WTC11 (cell line): ENCODE measurements around the gene LCN12. TPM values are rescaled to one million over a fixed set of nuclear protein-coding genes. Genes with fewer than 3 reads are reported as not detected.

Experiments used
- ATAC-seq: fragments of 200-7000 bp; cut with Tn5 transposase; 2 replicates; pipeline ENCODE4 v1.10.0; 2021; ENCODE audit warnings: mild to moderate bottlenecking, moderate library complexity
- CTCF ChIA-PET: fragments of 300-600 bp; sonication (Branson Sonifier 250); formaldehyde crosslinking; loops from one replicate; lab custom pipeline; 2021; ENCODE audit warnings: antibody characterized with exemption; lab: Charles Lee
- POLR2A ChIA-PET: fragments of 350-600 bp; sonication (Branson Sonifier 250); formaldehyde crosslinking; loops from one replicate; lab custom pipeline; 2021; ENCODE audit warnings: antibody characterized with exemption; lab: Charles Lee
- DNase-seq: peaks from one replicate; pipeline ENCODE4 v3.0.0; 2021; ENCODE audit warnings: low spot score
- H3K27ac Mint-ChIP-seq: 2 replicates; pipeline ENCODE4 v1.8.0; 2021; ENCODE audit warnings: mixed read lengths
- H3K27me3 Mint-ChIP-seq: 2 replicates; pipeline ENCODE4 v1.8.0; 2021; ENCODE audit warnings: low read depth, mild to moderate bottlenecking, moderate library complexity, mixed read lengths
- H3K36me3 Mint-ChIP-seq: 2 replicates; pipeline ENCODE4 v1.8.0; 2021; ENCODE audit warnings: mixed read lengths
- H3K4me1 Mint-ChIP-seq: 2 replicates; pipeline ENCODE4 v1.8.0; 2022; ENCODE audit warnings: mixed read lengths
- H3K4me3 Mint-ChIP-seq: 2 replicates; pipeline ENCODE4 v1.8.0; 2021; ENCODE audit warnings: mild to moderate bottlenecking, moderate library complexity, mixed read lengths
- H3K9me3 Mint-ChIP-seq: 2 replicates; pipeline ENCODE4 v1.8.0; 2021; ENCODE audit warnings: mixed read lengths
- ESRRA ChIP-seq: sonication (generic); formaldehyde crosslinking; IDR thresholded peaks from 2 replicates; pipeline ENCODE4 v1.8.1; 2022; ENCODE audit warnings: mild to moderate bottlenecking, missing genetic modification reagents, borderline replicate concordance
- HMGA2 ChIP-seq: fragments of 250-450 bp; sonication (Bioruptor Pico); IDR thresholded peaks from 2 replicates; pipeline ENCODE4 v1.4.0; 2021; ENCODE audit warnings: mild to moderate bottlenecking, moderate library complexity
- MYBL2 ChIP-seq: sonication (generic); formaldehyde crosslinking; IDR thresholded peaks from 2 replicates; pipeline ENCODE4 v1.8.1; 2023; ENCODE audit warnings: mild to moderate bottlenecking, moderate library complexity, missing genetic modification reagents
- NR2C2 ChIP-seq: sonication (generic); formaldehyde crosslinking; IDR thresholded peaks from 2 replicates; pipeline ENCODE4 v1.8.0; 2022; ENCODE audit warnings: mild to moderate bottlenecking, missing genetic modification reagents
- NR3C1 ChIP-seq: sonication (generic); formaldehyde crosslinking; conservative IDR thresholded peaks from 2 replicates; pipeline ENCODE4 v1.8.1; 2023; ENCODE audit warnings: low read depth, mild to moderate bottlenecking, missing genetic modification reagents
- SOX15 ChIP-seq: fragments of 250-450 bp; sonication (Bioruptor Pico); IDR thresholded peaks from 2 replicates; pipeline ENCODE4 v1.9.0; 2021; ENCODE audit warnings: mild to moderate bottlenecking
- SP1 ChIP-seq: sonication (generic); formaldehyde crosslinking; conservative IDR thresholded peaks from 2 replicates; pipeline ENCODE4 v1.8.1; 2022; ENCODE audit warnings: missing genetic modification reagents
- ZNF232 ChIP-seq: sonication (generic); formaldehyde crosslinking; IDR thresholded peaks from 2 replicates; pipeline ENCODE4 v1.8.0; 2022; ENCODE audit warnings: mild to moderate bottlenecking, missing genetic modification reagents
- ZNF423 ChIP-seq: fragments of 250-450 bp; sonication (Bioruptor Pico); IDR thresholded peaks from 2 replicates; pipeline ENCODE4 v2.1.2; 2022; ENCODE audit warnings: mild to moderate bottlenecking, moderate library complexity
- ZNF671 ChIP-seq: fragments of 250-450 bp; sonication (Bioruptor Pico); IDR thresholded peaks from 2 replicates; pipeline ENCODE4 v1.8.0; 2021; ENCODE audit warnings: mild to moderate bottlenecking
- total RNA-seq: library from RNA; stranded (reverse); gene quantifications from 3 replicates; pipeline ENCODE4 v1.2.3, GENCODE V29; 2021
- TF ChIP-seq, protein P1 (sequence below): sonication (generic); formaldehyde crosslinking; IDR thresholded peaks from 2 replicates; pipeline ENCODE4 v1.8.0; 2023; ENCODE audit warnings: mild to moderate bottlenecking, missing genetic modification reagents
- TF ChIP-seq, protein P2 (sequence below): fragments of 250-450 bp; sonication (Bioruptor Pico); IDR thresholded peaks from 2 replicates; pipeline ENCODE4 v1.9.0; 2021; ENCODE audit warnings: mild to moderate bottlenecking, borderline replicate concordance
- TF ChIP-seq, protein P3 (sequence below): sonication (generic); formaldehyde crosslinking; IDR thresholded peaks from 2 replicates; pipeline ENCODE4 v1.8.0; 2022; ENCODE audit warnings: mild to moderate bottlenecking, missing genetic modification reagents
- TF ChIP-seq, protein P4 (sequence below): sonication (generic); formaldehyde crosslinking; conservative IDR thresholded peaks from 2 replicates; pipeline ENCODE4 v1.8.1; 2022; ENCODE audit warnings: mild to moderate bottlenecking, missing genetic modification reagents
- TF ChIP-seq, protein P5 (sequence below): sonication (generic); formaldehyde crosslinking; IDR thresholded peaks from 2 replicates; pipeline ENCODE4 v1.8.1; 2022; ENCODE audit warnings: mild to moderate bottlenecking, missing genetic modification reagents, moderate library complexity, borderline replicate concordance
- TF ChIP-seq, protein P6 (sequence below): sonication (generic); formaldehyde crosslinking; IDR thresholded peaks from 2 replicates; pipeline ENCODE4 v1.8.1; 2023; ENCODE audit warnings: mild to moderate bottlenecking, missing genetic modification reagents
- TF ChIP-seq, protein P7 (sequence below): fragments of 250-450 bp; sonication (Bioruptor Pico); conservative IDR thresholded peaks from 2 replicates; pipeline ENCODE4 v1.9.0; 2021; ENCODE audit warnings: mild to moderate bottlenecking

Gene LCN12
- total RNA-seq, 1 experiment from 2014 or later, result 1.9 TPM

DNA sequence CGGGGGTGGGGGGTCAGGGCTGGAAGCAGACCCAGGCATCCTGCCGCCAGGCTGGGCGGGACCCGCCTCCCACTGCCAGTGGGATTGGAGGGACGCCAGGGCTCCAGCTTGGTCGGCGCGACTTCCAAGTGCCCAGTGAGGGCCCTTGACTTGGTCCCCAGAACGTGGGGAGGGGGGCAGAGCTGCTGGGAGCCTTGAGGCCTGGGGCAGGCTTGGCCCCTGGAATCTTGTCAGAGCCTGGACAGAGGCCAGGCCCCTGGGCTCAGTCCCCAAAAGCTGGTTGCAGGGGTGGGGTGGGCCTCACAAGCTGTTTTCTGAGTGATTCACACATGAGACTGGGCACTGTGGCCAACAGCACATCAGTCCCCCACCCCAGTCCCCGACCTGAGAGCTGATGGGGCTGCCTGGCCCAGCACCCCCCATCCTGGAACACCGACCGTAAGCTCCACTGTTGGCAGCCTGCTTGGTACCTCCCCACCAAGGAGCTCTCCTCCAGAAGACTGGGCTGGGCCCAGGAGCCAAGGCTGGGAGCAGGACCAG lies 43.8 kb downstream of the LCN12 start (continued):
- TF ChIP-seq, protein P1, sequence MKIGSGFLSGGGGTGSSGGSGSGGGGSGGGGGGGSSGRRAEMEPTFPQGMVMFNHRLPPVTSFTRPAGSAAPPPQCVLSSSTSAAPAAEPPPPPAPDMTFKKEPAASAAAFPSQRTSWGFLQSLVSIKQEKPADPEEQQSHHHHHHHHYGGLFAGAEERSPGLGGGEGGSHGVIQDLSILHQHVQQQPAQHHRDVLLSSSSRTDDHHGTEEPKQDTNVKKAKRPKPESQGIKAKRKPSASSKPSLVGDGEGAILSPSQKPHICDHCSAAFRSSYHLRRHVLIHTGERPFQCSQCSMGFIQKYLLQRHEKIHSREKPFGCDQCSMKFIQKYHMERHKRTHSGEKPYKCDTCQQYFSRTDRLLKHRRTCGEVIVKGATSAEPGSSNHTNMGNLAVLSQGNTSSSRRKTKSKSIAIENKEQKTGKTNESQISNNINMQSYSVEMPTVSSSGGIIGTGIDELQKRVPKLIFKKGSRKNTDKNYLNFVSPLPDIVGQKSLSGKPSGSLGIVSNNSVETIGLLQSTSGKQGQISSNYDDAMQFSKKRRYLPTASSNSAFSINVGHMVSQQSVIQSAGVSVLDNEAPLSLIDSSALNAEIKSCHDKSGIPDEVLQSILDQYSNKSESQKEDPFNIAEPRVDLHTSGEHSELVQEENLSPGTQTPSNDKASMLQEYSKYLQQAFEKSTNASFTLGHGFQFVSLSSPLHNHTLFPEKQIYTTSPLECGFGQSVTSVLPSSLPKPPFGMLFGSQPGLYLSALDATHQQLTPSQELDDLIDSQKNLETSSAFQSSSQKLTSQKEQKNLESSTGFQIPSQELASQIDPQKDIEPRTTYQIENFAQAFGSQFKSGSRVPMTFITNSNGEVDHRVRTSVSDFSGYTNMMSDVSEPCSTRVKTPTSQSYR, result no peak
- no peak for TF ChIP-seq SOX15 (CRISPR knock-in tag)

DNA sequence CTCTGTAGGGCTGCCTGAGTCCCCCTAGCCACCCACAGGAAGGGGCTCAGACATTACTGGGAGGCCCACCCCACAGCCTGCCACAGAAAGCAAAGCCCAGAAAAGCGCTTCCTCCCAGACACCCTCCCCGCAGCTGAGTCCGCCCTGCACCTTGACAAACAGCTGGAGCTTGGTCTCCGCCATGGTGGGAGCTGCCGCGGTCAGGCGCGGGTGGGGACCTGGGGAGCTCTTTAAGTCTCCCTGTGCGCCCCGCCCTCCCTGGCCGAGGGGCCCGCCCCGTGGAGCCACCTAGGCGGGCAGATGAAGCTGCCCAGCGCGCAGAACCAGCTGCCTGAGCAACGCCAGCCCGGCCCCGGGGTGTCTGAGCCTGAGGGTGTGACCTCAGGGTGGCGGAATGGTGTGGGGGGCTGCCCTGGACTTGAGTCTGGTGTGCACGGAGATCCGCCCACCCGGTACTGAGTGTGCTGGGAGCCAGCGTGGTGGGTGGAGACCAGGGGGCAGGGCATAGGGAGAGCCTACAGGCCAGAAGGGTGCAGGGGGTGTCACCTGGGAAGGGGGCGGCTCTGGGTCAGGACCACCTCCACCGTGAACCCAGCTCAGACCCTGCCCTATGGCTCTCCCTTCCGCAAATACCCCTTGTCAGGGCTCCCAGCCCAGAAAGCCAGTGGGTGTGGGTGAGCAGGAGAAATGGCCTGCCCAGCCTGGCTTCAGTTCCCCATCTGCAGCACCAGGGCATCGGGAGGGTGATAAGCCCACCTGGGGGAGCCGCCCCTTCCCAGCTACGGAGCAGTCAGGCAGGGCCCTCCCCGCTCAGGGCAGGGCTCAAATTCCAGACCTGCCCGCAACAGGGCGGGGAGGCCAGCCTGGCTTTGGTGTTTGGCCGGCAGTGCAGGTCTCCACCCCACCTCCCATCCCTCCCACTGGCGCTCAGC lies 44.6 kb downstream of the LCN12 start, which contains the start of gene CLIC3:
CLIC3 (minus strand) TSS at position 208 of the 932 bp plus-strand sequence; CDS start at position 183, 25 bp downstream.
- no peaks in the 10 kb centered on the region for H3K36me3 Mint-ChIP-seq
- H3K4me3 Mint-ChIP-seq, result peak within 1 kb of the TSS; percentile 58
- no peak for TF ChIP-seq MYBL2
- ATAC-seq (peak; percentile 40), DNase-seq (peak; percentile 50)
- POLR2A ChIA-PET, result interaction anchor here (0.6 kb wide), 1 partner anchor 20 kb away, joined by 3 read pairs; no protein-coding TSS in a partner anchor
- H3K27ac Mint-ChIP-seq, result no peak within 1 kb of the TSS
- CTCF ChIA-PET, result interaction anchor here (0.6 to 4.2 kb wide), 13 partner anchors 11 to 664 kb away, joined by 3 to 53 read pairs (median 6); partner anchors contain the start of genes ABCA2, AJM1 and NPDC1
- H3K9me3 Mint-ChIP-seq, result no peaks in the 10 kb centered on the region
- peaks cover under 1% of the 10 kb centered on the region for H3K27me3 Mint-ChIP-seq
- peaks cover 4% of the 10 kb centered on the region; the same call in 1 of the 2 replicates for H3K4me1 Mint-ChIP-seq

DNA sequence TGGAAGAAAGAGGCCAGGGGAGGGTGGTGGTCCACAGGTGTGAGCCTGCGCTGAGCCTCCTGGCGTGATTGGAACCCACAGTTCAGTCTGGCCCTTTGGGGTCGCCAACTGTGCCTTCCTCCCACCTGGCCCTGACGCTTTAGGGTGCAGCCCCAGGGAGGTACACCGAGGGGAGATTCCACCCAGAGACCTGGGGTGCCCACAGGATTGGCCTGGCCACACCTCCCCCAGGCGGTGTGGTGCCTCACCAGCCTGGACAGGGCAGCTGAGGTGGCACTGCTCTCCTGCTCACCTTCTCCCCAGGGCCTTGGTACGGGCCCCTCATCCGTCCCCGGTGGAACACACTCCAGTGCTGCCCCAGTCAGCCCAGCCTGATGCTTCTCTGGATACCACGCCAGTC lies 45.3 kb downstream of the LCN12 start:
- CTCF ChIA-PET, result interaction anchor here (0.7 to 4.2 kb wide), 6 partner anchors 14 to 49 kb away, joined by 3 to 53 read pairs (median 16); partner anchors contain the start of genes ABCA2 and NPDC1

More for the DNA sequence above, 45.3 kb downstream of the LCN12 start:
- H3K27ac Mint-ChIP-seq, result no peak overlapping the region
- H3K4me3 Mint-ChIP-seq, result no peak overlapping the region; the same call in 1 of the 2 replicates
- H3K36me3 Mint-ChIP-seq, result no peaks in the 10 kb centered on the region
- no peak for ATAC-seq
- no peak for DNase-seq
- TF ChIP-seq, protein P2, sequence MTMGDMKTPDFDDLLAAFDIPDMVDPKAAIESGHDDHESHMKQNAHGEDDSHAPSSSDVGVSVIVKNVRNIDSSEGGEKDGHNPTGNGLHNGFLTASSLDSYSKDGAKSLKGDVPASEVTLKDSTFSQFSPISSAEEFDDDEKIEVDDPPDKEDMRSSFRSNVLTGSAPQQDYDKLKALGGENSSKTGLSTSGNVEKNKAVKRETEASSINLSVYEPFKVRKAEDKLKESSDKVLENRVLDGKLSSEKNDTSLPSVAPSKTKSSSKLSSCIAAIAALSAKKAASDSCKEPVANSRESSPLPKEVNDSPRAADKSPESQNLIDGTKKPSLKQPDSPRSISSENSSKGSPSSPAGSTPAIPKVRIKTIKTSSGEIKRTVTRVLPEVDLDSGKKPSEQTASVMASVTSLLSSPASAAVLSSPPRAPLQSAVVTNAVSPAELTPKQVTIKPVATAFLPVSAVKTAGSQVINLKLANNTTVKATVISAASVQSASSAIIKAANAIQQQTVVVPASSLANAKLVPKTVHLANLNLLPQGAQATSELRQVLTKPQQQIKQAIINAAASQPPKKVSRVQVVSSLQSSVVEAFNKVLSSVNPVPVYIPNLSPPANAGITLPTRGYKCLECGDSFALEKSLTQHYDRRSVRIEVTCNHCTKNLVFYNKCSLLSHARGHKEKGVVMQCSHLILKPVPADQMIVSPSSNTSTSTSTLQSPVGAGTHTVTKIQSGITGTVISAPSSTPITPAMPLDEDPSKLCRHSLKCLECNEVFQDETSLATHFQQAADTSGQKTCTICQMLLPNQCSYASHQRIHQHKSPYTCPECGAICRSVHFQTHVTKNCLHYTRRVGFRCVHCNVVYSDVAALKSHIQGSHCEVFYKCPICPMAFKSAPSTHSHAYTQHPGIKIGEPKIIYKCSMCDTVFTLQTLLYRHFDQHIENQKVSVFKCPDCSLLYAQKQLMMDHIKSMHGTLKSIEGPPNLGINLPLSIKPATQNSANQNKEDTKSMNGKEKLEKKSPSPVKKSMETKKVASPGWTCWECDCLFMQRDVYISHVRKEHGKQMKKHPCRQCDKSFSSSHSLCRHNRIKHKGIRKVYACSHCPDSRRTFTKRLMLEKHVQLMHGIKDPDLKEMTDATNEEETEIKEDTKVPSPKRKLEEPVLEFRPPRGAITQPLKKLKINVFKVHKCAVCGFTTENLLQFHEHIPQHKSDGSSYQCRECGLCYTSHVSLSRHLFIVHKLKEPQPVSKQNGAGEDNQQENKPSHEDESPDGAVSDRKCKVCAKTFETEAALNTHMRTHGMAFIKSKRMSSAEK (CRISPR knock-in tag), result no peak
- TF ChIP-seq NR3C1 (CRISPR knock-in tag) (no peak), NR2C2 (no peak), ESRRA (no peak), ZNF423 (CRISPR knock-in tag) (no peak), HMGA2 (CRISPR knock-in tag) (no peak), SP1 (CRISPR knock-in tag) (no peak), ZNF232 (CRISPR knock-in tag) (no peak), ZNF671 (no peak), MYBL2 (no peak)
- TF ChIP-seq, protein P3, sequence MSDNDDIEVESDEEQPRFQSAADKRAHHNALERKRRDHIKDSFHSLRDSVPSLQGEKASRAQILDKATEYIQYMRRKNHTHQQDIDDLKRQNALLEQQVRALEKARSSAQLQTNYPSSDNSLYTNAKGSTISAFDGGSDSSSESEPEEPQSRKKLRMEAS, result no peak
- TF ChIP-seq, protein P4, sequence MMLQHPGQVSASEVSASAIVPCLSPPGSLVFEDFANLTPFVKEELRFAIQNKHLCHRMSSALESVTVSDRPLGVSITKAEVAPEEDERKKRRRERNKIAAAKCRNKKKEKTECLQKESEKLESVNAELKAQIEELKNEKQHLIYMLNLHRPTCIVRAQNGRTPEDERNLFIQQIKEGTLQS (CRISPR knock-in tag), result no peak
- TF ChIP-seq, protein P5, sequence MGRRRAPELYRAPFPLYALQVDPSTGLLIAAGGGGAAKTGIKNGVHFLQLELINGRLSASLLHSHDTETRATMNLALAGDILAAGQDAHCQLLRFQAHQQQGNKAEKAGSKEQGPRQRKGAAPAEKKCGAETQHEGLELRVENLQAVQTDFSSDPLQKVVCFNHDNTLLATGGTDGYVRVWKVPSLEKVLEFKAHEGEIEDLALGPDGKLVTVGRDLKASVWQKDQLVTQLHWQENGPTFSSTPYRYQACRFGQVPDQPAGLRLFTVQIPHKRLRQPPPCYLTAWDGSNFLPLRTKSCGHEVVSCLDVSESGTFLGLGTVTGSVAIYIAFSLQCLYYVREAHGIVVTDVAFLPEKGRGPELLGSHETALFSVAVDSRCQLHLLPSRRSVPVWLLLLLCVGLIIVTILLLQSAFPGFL (CRISPR knock-in tag), result no peak
- TF ChIP-seq, protein P6, sequence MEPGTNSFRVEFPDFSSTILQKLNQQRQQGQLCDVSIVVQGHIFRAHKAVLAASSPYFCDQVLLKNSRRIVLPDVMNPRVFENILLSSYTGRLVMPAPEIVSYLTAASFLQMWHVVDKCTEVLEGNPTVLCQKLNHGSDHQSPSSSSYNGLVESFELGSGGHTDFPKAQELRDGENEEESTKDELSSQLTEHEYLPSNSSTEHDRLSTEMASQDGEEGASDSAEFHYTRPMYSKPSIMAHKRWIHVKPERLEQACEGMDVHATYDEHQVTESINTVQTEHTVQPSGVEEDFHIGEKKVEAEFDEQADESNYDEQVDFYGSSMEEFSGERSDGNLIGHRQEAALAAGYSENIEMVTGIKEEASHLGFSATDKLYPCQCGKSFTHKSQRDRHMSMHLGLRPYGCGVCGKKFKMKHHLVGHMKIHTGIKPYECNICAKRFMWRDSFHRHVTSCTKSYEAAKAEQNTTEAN (CRISPR knock-in tag), result no peak
- TF ChIP-seq, protein P7, sequence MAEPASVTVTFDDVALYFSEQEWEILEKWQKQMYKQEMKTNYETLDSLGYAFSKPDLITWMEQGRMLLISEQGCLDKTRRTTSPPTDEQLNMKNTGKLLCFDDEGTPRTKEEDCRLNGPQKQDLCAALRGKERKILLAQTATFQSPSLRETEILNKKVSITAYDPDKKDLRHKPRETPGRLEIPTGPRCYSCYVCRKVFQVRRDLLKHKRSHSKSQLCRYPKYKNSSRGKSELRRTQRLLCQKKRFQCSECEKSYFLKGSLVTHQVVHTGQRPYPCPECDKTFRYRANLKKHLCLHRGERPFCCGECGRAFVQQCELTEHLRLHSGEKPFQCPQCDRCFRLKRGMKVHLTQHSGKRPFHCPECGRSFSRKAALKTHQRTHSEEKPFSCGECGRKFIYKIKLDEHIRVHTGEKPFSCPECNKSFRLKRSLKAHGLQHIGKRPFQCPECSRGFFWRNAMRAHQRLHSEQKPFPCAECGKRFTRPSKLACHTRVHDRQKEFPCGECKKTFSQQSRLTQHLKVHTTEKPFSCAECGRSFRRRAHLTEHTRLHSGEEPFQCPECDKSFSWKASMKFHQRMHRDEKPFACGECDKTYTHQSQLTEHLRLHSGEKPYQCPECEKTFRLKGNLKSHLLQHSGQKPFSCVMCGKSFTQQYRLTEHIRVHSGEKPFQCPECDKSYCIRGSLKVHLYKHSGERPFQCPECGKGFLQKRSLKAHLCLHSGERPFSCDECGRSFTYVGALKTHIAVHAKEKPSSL (CRISPR knock-in tag), result no peak
- peaks cover 4% of the 10 kb centered on the region; the same call in 1 of the 2 replicates for H3K4me1 Mint-ChIP-seq
- POLR2A ChIA-PET, result no interaction called here
- no peaks in the 10 kb centered on the region for H3K9me3 Mint-ChIP-seq
- H3K27me3 Mint-ChIP-seq, result no peaks in the 10 kb centered on the region
